Measurements from ENCODE around the gene TRAF7.
A peak's percentile ranks its signal among the peaks of the same experiment; 100 is the strongest.

TRAF7 gene

DNA sequence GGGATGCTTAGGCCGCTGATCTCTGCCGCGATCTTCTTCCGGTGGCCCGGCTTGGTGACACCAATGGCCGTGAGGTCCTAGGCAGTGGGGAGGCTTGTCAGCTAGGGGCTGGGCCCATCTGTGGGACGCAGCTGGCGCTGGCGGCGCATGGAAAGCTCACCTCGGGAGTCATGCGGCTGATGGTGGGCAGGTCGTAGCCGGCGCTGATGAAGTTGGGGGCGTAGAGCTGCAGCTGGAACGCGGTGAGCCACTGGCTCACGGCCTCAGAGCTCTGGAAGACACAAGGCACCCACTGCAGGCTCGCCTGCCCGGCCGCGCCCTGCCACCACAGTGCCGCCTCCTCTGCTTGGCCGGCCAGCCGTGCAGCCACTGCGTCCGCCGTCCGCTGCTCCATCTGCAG lies 28.1 kb downstream of the TRAF7 start:
- no peaks in the 10 kb centered on the region for H3K9me3 ChIP-seq (replicated peaks in 1 of 2; ENCODE audit: control insufficient read depth in 2 of 2, insufficient read depth in 1 of 2, low read depth in 1 of 2, low read length in 2 of 2)
- no peak overlapping the region for H3K14ac ChIP-seq (ENCODE audit: low read length)
- peaks cover 0 to 3% of the 10 kb centered on the region in 2 donors for H3K4me1 ChIP-seq (ENCODE audit: control insufficient read depth in 2 of 2, insufficient read depth in 1 of 2, low read depth in 1 of 2, low read length in 2 of 2)
- peak overlapping the region; percentile 22 for H3K23ac ChIP-seq (ENCODE audit: low read depth, low read length, poor library complexity)
- no peak overlapping the region for H4K8ac ChIP-seq (ENCODE audit: low read depth, low read length)
- no peak for DNase-seq (ENCODE audit: low spot score)
- H3K4me3 ChIP-seq (ENCODE audit: low read length in 2 of 2): no peak overlapping the region
- WGBS, 2 donors (ENCODE audit: extremely low coverage in 2 of 2, insufficient read length in 2 of 2, insufficient replicate concordance in 1 of 2): no CpG with 5 or more reads among the region's 30 CpGs
- no peak overlapping the region for H2AFZ ChIP-seq (ENCODE audit: low read length)
- no peak overlapping the region for H3K9ac ChIP-seq (ENCODE audit: low read depth, low read length, poor library complexity)
- no peak overlapping the region for H2BK120ac ChIP-seq (ENCODE audit: low read depth, low read length)
- H4K91ac ChIP-seq (ENCODE audit: low read depth, low read length, poor library complexity): no peak overlapping the region
- H2BK12ac ChIP-seq (ENCODE audit: low read length): no peak overlapping the region
- H2BK15ac ChIP-seq (ENCODE audit: low read length): no peak overlapping the region
- H3K27ac ChIP-seq (replicated peaks; ENCODE audit: low read length): no peak overlapping the region
- no peaks in the 10 kb centered on the region for H3K27me3 ChIP-seq (ENCODE audit: control insufficient read depth in 3 of 3, insufficient read depth in 3 of 3, low read depth in 1 of 3, low read length in 3 of 3)
- peaks cover 3 to 18% of the 10 kb centered on the region in 2 donors for H3K36me3 ChIP-seq (replicated peaks in 1 of 2; ENCODE audit: control insufficient read depth in 2 of 2, insufficient read depth in 2 of 2, low read length in 2 of 2)
- peak overlapping the region; percentile 53 for H2BK5ac ChIP-seq (ENCODE audit: low read length)
- no peak overlapping the region for H3K4ac ChIP-seq (ENCODE audit: low read length)
- no peak overlapping the region for H3K18ac ChIP-seq (ENCODE audit: low read length)
- H3K79me1 ChIP-seq (ENCODE audit: low read depth, low read length): peaks cover 2% of the 10 kb centered on the region
- no peak overlapping the region for H3K4me2 ChIP-seq (ENCODE audit: insufficient read depth, low read length, poor library complexity, severe bottlenecking)
- H2AK5ac ChIP-seq (ENCODE audit: low read depth, low read length): no peak overlapping the region

DNA sequence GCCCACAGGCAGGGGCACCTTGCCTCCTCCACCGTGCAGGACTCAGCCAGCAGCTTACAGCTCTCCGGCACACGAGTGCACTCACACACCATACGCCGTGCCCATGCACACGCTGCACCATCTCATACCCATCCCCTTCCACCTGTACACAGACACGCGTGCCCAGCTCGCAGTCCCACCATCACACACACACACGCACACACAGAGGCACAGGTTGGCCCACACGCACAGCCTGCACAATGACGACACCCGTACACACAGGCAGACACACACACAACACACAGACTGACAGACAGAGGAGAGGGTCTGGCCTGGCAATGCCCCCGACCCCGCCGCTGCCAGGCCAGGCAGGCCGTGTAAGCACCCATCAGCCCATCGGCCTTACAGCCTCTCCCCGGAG lies 28.8 kb downstream of the TRAF7 start:
- Histone ChIP-seq H2AK5ac (ENCODE audit: low read depth, low read length) (no peak overlapping the region), H2AFZ (ENCODE audit: low read length) (no peak overlapping the region), H3K14ac (ENCODE audit: low read length) (no peak overlapping the region), H3K9me3 (replicated peaks in 1 of 2; ENCODE audit: control insufficient read depth in 2 of 2, insufficient read depth in 1 of 2, low read depth in 1 of 2, low read length in 2 of 2) (no peaks in the 10 kb centered on the region), H2BK12ac (ENCODE audit: low read length) (no peak overlapping the region), H3K4me1 (ENCODE audit: control insufficient read depth in 2 of 2, insufficient read depth in 1 of 2, low read depth in 1 of 2, low read length in 2 of 2) (peaks cover 0 to 3% of the 10 kb centered on the region in 2 donors), H4K8ac (ENCODE audit: low read depth, low read length) (no peak overlapping the region), H3K4me2 (ENCODE audit: insufficient read depth, low read length, poor library complexity, severe bottlenecking) (no peak overlapping the region), H3K79me1 (ENCODE audit: low read depth, low read length) (peaks cover 2% of the 10 kb centered on the region), H3K18ac (ENCODE audit: low read length) (no peak overlapping the region), H4K91ac (ENCODE audit: low read depth, low read length, poor library complexity) (peak overlapping the region; percentile 72), H2BK120ac (ENCODE audit: low read depth, low read length) (no peak overlapping the region), H3K27ac (replicated peaks; ENCODE audit: low read length) (no peak overlapping the region), H2BK15ac (ENCODE audit: low read length) (no peak overlapping the region), H3K4me3 (ENCODE audit: low read length in 2 of 2) (peak overlapping the region in 1 of 2 donors; percentile 8), H3K9ac (ENCODE audit: low read depth, low read length, poor library complexity) (no peak overlapping the region), H3K4ac (ENCODE audit: low read length) (no peak overlapping the region), H2BK5ac (ENCODE audit: low read length) (peak overlapping the region; percentile 53), H3K36me3 (replicated peaks in 1 of 2; ENCODE audit: control insufficient read depth in 2 of 2, insufficient read depth in 2 of 2, low read length in 2 of 2) (peaks cover 3 to 18% of the 10 kb centered on the region in 2 donors), H3K27me3 (ENCODE audit: control insufficient read depth in 3 of 3, insufficient read depth in 3 of 3, low read depth in 1 of 3, low read length in 3 of 3) (no peaks in the 10 kb centered on the region), H3K23ac (ENCODE audit: low read depth, low read length, poor library complexity) (peak overlapping the region; percentile 22)
- no CpG with 5 or more reads among the region's 19 CpGs for WGBS, 2 donors (ENCODE audit: extremely low coverage in 2 of 2, insufficient read length in 2 of 2, insufficient replicate concordance in 1 of 2)
- DNase-seq (ENCODE audit: low spot score): no peak

DNA sequence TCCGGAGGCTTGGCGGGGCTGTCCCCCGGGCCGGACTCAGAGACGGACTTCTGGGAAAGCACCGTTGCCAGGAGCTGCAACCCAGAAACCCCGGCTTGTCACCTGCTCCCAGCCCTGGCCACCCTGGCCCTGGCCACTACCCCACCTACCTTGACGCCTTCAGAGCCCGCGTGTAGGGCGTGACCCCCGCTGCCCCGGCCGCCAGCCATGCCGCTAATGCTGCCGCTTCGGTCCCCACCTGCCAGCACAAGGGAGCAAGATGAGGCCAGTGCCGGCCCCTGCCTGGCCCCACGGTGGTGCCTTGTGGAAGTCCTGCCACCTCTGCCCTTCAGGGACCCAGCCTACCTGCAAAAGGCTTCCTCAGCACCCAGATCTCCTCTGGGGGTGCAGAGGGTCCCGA lies 29.4 kb downstream of the TRAF7 start:
- Histone ChIP-seq H3K27me3 (ENCODE audit: control insufficient read depth in 3 of 3, insufficient read depth in 3 of 3, low read depth in 1 of 3, low read length in 3 of 3) (no peaks in the 10 kb centered on the region), H3K79me1 (ENCODE audit: low read depth, low read length) (peaks cover 2% of the 10 kb centered on the region), H3K9ac (ENCODE audit: low read depth, low read length, poor library complexity) (peak overlapping the region; percentile 30), H3K4me2 (ENCODE audit: insufficient read depth, low read length, poor library complexity, severe bottlenecking) (no peak overlapping the region), H2AK5ac (ENCODE audit: low read depth, low read length) (no peak overlapping the region), H3K36me3 (replicated peaks in 1 of 2; ENCODE audit: control insufficient read depth in 2 of 2, insufficient read depth in 2 of 2, low read length in 2 of 2) (peaks cover 3 to 18% of the 10 kb centered on the region in 2 donors), H3K18ac (ENCODE audit: low read length) (no peak overlapping the region), H2BK5ac (ENCODE audit: low read length) (no peak overlapping the region), H3K4ac (ENCODE audit: low read length) (no peak overlapping the region), H3K23ac (ENCODE audit: low read depth, low read length, poor library complexity) (peak overlapping the region; percentile 89), H3K27ac (replicated peaks; ENCODE audit: low read length) (no peak overlapping the region), H3K4me3 (ENCODE audit: low read length in 2 of 2) (no peak overlapping the region), H4K91ac (ENCODE audit: low read depth, low read length, poor library complexity) (no peak overlapping the region), H3K9me3 (replicated peaks in 1 of 2; ENCODE audit: control insufficient read depth in 2 of 2, insufficient read depth in 1 of 2, low read depth in 1 of 2, low read length in 2 of 2) (no peaks in the 10 kb centered on the region), H2BK120ac (ENCODE audit: low read depth, low read length) (no peak overlapping the region), H3K4me1 (ENCODE audit: control insufficient read depth in 2 of 2, insufficient read depth in 1 of 2, low read depth in 1 of 2, low read length in 2 of 2) (peaks cover 1 to 3% of the 10 kb centered on the region in 2 donors), H3K14ac (ENCODE audit: low read length) (no peak overlapping the region), H2BK12ac (ENCODE audit: low read length) (no peak overlapping the region), H2AFZ (ENCODE audit: low read length) (no peak overlapping the region), H2BK15ac (ENCODE audit: low read length) (no peak overlapping the region), H4K8ac (ENCODE audit: low read depth, low read length) (no peak overlapping the region)
- no CpG with 5 or more reads among the region's 20 CpGs for WGBS, 2 donors (ENCODE audit: extremely low coverage in 2 of 2, insufficient read length in 2 of 2, insufficient replicate concordance in 1 of 2)
- no peak for DNase-seq (ENCODE audit: low spot score)

DNA sequence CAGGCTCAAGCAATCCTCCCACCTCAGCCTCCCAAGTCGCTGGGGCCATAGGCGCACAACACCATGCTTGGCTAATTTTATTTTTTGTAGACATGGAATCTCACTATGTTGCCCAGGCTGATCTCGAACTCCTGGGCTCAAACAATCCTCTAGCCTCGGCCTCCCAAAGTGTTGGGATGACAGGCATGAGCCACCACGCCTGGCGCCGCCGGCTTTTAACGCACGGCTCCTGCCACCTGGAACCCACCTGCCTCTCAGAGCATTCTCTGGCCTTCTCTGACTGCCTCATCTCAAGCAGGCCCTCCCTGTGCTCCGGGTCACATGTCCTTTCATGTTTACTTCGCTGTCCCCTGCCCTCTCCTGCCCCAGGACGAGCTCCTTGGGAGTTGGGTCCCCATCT lies 30.5 kb downstream of the TRAF7 start:
- no peaks in the 10 kb centered on the region for H3K27me3 ChIP-seq (ENCODE audit: control insufficient read depth in 3 of 3, insufficient read depth in 3 of 3, low read depth in 1 of 3, low read length in 3 of 3)
- H4K91ac ChIP-seq (ENCODE audit: low read depth, low read length, poor library complexity): no peak overlapping the region
- WGBS, 2 donors (ENCODE audit: extremely low coverage in 2 of 2, insufficient read length in 2 of 2, insufficient replicate concordance in 1 of 2): no CpG with 5 or more reads among the region's 13 CpGs
- no peak overlapping the region for H3K9ac ChIP-seq (ENCODE audit: low read depth, low read length, poor library complexity)
- no peak overlapping the region for H2BK12ac ChIP-seq (ENCODE audit: low read length)
- no peak overlapping the region for H3K4me3 ChIP-seq (ENCODE audit: low read length in 2 of 2)
- H3K4me2 ChIP-seq (ENCODE audit: insufficient read depth, low read length, poor library complexity, severe bottlenecking): no peak overlapping the region
- no peak overlapping the region for H2BK5ac ChIP-seq (ENCODE audit: low read length)
- H3K79me1 ChIP-seq (ENCODE audit: low read depth, low read length): no peaks in the 10 kb centered on the region
- H3K9me3 ChIP-seq (replicated peaks in 1 of 2; ENCODE audit: control insufficient read depth in 2 of 2, insufficient read depth in 1 of 2, low read depth in 1 of 2, low read length in 2 of 2): no peaks in the 10 kb centered on the region
- no peak overlapping the region for H3K4ac ChIP-seq (ENCODE audit: low read length)
- no peak overlapping the region for H2AFZ ChIP-seq (ENCODE audit: low read length)
- H3K4me1 ChIP-seq (ENCODE audit: control insufficient read depth in 2 of 2, insufficient read depth in 1 of 2, low read depth in 1 of 2, low read length in 2 of 2): peaks cover 3 to 6% of the 10 kb centered on the region in 2 donors
- H3K18ac ChIP-seq (ENCODE audit: low read length): no peak overlapping the region
- H2AK5ac ChIP-seq (ENCODE audit: low read depth, low read length): no peak overlapping the region
- peaks cover 3 to 18% of the 10 kb centered on the region in 2 donors for H3K36me3 ChIP-seq (replicated peaks in 1 of 2; ENCODE audit: control insufficient read depth in 2 of 2, insufficient read depth in 2 of 2, low read length in 2 of 2)
- no peak overlapping the region for H2BK120ac ChIP-seq (ENCODE audit: low read depth, low read length)
- no peak overlapping the region for H3K27ac ChIP-seq (replicated peaks; ENCODE audit: low read length)
- H3K14ac ChIP-seq (ENCODE audit: low read length): no peak overlapping the region
- DNase-seq (ENCODE audit: low spot score): no peak
- peak overlapping the region; percentile 31 for H3K23ac ChIP-seq (ENCODE audit: low read depth, low read length, poor library complexity)
- no peak overlapping the region for H4K8ac ChIP-seq (ENCODE audit: low read depth, low read length)
- no peak overlapping the region for H2BK15ac ChIP-seq (ENCODE audit: low read length)
